Measurements from ENCODE around the gene CKAP4. TPM values are rescaled to one million over a fixed set of nuclear protein-coding genes. Genes with fewer than 3 reads are reported as not detected.

CKAP4 gene
- polyA plus RNA-seq, 4 donors, result 111 to 199 (median 125) TPM

DNA sequence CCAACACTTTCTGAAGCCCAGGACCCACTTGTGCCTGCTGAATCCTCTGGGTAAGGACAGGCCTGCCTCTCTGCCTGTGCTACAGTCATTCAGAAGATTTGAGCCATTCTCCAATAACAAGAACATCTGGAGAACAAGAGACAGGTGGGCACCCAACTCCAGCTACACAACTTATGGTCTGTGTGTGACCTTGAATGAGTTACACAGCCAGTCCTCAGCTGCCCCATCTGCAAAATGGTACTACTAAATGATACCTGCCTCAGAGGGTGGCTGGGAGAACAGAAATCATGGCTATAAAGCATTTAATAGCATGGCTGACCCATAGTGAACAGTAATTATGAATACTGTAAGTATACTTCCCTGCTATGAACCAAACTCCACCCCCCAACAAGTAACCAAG lies 4.2 kb downstream of the CKAP4 start:
- no peak for DNase-seq (ENCODE audit: low read depth in 4 of 4, low spot score in 3 of 4)

DNA sequence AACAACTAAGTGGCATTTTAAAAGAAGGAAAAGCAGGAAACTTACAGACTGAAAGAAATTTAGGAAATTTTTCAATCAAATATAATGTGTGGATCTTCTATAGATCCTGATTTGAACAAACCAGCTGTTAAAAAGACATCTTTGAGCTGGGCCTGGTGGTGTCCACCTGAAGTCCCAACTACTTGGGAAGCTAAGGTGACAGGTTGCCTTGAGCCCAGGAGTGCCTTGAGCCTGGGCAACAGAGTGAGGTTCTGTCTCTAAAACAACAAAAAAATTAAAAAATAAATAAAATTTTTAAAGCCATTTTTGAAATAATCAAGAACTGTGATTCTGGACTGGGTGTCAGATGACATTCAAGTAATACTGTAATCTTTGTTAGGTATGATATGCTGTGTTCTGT lies 7.0 kb downstream of the CKAP4 start:
- DNase-seq (ENCODE audit: low read depth in 4 of 4, low spot score in 3 of 4), result no peak

DNA sequence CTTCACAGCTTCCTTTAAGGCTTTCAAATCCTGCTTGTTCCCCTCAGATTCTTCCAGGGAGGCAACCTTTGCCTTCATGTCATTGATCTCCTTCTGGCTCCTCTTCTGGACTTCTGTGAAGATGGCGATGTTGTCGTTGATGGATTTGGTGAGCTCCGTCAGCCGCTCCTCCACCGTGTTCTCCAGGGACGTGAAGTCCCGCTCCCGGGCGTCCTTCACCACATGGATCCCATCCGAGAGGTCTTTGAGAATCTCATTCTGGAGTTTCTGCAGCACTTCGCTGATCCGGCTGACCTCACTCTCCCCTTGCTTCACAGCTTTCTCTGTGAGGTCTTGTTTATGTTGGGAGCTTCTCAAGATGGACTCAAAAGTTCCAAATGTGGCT lies 7.9 kb downstream of the CKAP4 start:
- no peak for DNase-seq (ENCODE audit: low read depth in 4 of 4, low spot score in 3 of 4)

DNA sequence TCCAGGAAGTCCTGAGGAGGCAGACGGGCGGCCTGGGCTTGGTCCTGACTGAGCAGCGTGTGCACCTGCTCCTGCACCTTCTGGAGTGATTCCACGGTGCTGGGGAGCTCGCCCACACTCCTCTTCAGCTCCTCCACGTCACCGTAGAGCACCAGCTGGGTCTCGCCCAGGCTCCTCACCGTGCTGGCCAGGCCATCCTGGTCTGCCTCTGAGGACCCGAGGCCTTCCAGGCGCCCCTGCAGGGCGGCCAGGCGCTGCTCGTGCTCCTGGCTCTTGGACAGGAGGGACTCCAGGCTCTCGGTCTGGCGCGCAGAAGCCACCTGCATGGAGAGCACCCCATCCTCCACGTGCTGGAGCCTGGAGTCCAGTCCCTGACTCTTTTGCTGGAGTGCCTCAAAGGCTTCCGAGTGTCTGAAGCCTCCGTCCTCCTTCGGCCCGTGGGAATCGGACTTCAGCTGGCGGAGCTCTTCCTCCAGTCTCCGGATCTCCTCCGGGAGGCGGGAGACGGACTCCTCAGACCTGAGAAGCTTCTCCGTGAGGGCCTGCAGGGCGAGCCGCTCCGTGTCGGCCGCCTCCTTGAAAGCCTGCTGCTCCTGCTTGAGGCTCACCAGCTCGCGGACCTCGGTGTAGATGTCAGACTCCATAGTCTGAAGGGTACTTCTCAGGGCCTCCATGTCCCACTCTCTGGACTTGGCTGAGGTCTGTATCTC lies 8.4 kb downstream of the CKAP4 start:
- DNase-seq (ENCODE audit: low read depth in 4 of 4, low spot score in 3 of 4), result no peak

DNA sequence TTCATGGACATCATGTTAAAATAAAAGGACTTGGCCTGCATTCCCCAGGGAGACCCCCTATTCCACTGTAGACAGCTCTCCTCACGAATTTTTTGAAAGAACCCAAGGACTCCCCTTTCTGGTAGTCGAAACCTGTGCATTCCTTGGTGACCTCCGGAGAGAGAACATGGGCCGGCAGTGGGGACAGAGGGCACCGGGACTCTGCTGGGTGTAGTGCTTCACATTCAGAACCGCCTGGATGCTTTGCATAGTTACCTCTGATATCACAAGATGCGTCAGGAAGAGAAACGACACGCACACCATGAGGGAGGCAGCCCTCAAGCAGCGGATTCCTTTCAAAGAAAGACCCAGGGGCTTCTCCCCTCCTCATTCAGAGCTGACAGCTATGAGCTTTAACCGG lies 9.7 kb downstream of the CKAP4 start:
- DNase-seq (ENCODE audit: low read depth in 4 of 4, low spot score in 3 of 4), result no peak

DNA sequence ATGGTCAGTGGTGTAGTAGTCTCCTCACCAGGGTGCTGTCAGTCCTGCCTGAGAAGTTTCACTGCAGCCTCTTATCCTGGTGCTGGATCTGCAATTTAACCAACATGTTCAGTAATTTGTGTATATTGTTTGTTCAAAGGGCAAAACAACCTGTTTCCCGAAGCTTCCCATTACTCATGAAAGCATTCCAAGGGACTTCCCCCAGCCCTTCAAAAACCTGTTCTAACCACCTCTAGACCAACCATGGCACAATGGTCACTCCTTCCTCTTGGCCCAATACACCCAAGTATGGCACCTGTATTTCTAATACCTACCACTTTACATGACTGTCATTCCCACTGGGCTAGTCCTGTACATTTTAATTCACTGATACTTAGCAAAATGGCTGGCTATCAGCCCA lies 12.1 kb downstream of the CKAP4 start:
- no peak for DNase-seq (ENCODE audit: low read depth in 4 of 4, low spot score in 3 of 4)

DNA sequence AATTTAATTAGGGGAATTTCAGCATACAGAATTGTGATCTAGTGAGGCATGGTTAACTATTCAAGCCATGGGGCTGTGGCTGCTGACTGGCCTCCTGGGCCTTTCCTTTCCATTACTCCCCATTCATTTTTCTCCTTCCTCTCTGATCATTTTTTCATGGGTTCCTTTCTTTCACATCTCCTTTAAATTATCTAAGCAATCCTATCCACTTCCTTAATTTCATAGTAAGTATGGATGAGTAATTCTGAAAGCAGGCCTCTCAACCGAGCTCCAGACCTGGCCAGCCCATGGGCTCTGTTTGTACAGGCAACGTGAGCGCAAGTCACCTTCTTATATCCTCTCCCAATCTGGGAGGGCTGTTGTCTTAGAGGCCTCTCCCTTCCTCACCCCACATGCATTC lies 13.4 kb downstream of the CKAP4 start:
- DNase-seq (ENCODE audit: low read depth in 4 of 4, low spot score in 3 of 4), result no peak

DNA sequence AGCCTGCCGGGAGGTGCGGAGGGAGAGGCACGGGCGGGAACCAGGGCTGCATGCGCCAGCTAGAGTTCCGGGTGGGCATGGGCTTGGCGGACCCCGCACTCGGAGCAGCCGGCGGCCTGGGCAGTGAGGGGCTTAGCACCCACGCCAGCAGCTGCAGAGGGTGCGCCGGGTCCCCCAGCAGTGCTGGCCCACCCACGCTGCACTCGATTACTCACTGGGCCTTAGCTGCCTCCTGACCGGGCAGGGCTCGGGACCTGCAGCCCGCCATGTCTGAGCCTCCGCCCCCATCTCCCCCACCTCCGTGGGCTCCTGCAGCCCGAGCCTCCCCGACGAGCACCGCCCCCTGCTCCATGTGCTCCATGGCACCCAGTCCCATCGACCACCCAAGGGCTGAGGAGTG lies 14.8 kb downstream of the CKAP4 start:
- no peak for DNase-seq (ENCODE audit: low read depth in 4 of 4, low spot score in 3 of 4)

DNA sequence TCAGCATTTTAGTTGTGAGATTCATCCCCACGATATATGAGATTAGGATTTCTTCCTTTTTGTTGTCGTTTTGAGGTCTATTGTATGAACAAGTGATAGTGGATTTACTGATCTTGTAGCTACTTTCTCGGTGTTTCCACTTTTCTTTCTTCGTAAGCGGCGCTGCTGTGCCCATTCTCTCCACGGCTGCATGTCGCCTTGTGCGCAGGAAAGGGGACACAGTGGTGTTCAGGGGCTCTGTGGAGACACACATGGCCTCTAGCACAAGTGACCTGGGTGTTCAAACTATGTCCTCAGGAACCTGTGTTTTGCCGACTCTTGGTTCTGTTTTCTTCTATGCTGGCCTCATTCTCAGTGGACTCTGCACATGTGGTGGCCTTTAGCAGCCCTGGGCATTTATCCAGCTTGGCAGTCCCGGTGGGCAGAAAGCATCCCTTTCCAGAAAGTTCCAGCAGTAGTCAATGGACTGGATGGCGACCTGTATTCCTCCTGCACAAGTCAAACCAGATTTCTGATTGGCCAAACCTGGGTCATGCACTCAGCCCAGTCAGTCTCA lies 18.7 kb downstream of the CKAP4 start:
- DNase-seq (ENCODE audit: low read depth in 4 of 4, low spot score in 3 of 4), result no peak

DNA sequence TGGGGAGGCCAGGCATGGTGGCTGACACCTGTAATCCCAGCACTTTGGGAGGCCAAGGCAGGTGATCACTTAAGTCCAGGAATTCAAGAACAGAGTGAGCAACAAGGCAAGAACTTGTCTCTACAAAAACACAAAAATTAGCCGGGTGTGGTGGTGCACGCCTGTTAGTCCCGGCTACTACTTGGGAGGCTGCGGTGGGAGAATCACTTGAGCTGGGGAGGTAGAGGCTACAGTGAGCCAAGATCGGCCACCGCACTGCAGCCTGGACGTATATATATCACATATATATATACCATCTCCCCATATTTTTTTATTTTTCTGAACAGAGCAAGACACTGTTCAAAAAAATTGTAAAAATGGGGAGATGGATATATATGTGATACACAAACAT lies 19.5 kb downstream of the CKAP4 start:
- DNase-seq (ENCODE audit: low read depth in 4 of 4, low spot score in 3 of 4), result no peak

DNA sequence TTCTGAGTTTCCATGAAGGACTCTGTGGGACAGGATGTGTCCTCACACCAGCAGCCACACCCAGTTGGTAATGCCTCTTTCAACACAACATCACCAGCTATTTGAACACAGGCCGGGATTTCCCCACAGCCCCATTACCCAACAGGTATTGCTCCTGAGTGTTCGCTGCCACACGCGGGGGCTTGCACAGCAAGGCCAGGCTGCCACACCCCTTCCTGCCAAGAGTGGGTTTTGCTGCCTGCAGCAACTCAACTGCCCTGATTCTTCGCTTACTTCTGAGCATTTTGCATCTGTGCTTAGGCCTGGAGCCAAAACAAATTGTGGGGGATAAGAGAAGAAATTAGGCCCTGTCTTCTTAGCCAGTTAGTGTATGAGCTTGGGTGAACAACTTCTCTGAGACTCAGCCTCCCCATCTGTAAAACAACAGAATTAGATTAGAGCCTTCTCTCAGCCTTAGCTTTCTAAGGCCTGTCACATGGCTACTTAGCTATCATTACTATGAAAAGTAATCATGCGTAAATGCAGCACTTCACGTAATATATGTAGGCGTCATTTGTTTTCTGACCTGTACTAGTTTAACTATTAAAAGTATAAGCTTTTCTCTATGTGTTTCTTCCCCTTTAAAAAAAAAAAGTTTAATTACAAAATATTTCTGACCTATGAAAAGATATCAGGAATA lies 20.0 kb downstream of the CKAP4 start:
- no peak for DNase-seq (ENCODE audit: low read depth in 4 of 4, low spot score in 3 of 4)

DNA sequence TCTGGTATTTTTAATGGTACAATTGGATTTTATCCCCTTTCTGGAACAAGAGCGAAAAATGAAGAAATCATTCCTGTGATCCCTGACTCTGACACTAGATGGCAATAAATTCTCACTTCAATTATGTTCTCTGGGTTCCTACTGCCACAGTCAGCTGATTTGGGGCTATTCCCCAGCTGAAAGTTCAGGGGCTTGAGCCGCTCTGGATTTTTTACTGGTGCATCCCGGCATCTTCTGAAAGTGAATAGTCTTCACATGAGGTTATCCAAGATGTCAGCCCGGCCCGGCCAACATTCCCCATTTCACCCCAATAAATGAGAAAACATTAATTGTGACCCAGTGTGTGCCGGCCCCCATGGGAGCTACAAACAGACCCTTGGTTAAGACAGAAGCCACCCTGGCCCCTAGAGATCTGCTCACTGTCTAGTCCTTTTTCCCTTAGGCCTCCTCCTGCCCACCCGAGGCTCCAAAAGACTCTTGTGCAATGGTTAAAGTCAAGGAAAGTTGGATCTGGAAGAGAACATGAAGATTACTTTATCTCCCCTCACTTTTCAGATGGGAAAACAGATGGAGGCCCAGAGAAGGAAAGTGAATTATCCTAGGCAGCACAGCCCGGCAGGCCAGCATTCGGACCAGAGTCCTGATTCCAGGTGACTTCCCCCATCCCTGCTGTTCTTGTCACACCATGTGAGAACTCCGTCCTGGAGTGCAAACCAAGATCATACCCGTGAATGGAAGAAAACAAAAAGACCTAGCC lies 20.8 kb downstream of the CKAP4 start:
- DNase-seq (ENCODE audit: low read depth in 4 of 4, low spot score in 3 of 4), result no peak

DNA sequence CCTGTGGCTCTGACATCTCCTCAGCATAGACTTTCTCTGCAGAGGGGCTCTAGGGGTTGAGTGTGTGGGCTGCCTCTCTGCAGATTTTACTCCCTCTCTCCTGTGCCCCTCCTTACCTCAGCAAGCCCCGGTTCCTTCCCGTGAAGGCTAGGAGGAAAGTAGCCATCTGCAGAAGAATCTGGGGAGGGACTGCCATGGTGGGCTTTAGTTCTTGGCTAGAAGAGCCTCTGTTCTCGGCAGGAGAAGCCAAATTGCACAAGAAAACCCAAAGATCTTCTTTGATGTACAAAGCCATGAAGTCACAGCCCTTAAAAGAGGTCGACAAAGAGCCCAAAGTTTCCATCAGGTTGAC lies 23.5 kb downstream of the CKAP4 start:
- no peak for DNase-seq (ENCODE audit: low read depth in 4 of 4, low spot score in 3 of 4)

DNA sequence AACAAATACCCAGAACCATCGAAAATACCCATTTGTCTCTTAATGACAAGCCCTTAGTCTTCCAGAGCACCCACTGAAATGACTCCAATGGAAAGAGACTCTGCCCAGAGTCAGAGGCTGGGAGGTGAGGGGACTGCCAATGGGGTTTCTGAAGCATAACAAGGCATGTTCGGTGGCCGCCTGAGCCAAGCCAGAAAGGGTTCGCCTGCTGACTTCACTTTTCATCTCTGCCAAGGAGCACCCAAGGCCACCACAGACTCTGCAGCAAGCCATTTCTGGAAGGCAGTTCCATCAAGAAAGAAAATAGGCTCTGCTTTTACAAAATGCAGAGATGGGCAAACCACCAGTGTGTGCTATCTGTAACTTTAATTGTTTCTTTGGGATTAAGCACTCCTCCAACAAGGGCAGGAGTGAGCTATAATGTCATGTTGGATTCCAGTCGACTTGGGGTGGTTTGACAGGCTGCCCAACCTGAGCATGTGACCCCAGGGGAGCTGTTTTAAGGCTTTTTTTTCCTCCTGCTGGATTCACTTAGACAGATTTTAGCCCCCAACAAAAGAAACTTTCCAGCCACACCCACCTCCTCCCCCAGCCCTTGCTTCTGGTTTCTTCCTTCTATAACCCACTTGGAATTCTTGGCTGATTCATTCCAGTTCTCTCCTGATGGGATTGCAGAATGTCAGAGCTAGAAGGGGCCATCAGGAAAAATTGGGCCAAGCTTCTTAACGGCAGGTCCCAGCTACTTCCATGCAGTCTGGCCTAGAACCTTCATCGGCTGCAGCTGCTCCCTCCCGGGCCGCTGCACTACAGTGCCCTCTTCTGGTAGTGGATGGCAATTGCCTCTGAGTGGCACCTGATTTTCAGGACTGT lies 24.1 kb downstream of the CKAP4 start:
- peak in 1 of 4 donors; percentile 53 for DNase-seq (ENCODE audit: low read depth in 4 of 4, low spot score in 3 of 4)

DNA sequence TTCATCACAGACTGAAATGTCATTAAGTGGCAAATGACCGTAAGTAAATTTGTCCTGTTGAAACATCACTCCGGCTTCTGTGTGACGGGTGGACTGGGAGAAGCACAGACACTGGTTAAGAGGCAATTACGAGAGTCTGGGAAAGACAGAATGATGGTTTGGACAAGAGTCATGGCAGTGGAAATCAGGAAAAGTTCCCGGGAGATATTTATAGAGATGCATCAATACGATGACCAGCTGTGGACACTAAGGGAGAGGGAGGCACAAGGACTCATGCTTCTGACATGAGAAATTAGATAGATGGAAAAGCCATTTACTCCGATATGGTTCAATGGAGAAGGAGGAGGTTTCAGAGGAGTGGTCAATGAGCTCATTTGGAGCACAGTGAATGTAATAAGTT lies 27.3 kb downstream of the CKAP4 start:
- DNase-seq (ENCODE audit: low read depth in 4 of 4, low spot score in 3 of 4), result no peak

DNA sequence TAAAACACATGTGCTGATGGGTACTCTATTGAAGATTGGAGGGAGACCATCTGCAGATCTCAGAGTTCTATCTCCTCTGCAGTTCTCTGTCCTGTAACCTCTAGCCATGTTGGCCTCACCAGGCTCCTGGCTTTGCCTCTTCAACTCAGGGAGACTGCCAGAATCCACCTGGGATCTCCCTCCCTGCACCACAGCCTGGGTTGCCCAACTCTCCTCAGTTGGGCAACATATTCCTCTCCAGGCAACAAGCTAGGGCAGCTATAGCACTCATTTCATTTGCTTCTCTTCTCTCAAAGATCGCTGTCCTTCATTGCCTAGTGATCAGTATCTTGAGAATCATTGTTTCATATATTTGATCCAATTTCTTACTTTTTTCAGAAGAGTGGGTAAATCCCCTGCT lies 28.8 kb downstream of the CKAP4 start:
- DNase-seq (ENCODE audit: low read depth in 4 of 4, low spot score in 3 of 4), result no peak

DNA sequence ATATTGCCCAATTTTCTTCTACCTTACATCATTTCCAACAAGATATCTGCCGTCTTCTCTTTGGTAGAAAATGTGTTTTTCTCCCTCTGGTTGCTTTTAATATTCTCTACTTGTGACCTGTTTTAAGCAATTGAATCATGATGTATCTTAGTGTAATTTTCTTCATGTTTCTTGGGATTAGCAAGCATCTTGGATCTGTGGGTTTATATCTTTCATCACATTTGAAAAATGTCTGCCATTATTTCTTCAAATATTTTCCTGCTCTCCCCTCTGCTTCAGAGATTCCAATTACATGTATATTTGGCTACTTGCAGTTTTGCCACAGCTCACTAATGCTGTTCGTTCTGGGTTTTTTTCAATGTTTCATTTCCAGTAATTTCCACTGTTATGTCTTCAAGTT lies 30.1 kb downstream of the CKAP4 start:
- DNase-seq (ENCODE audit: low read depth in 4 of 4, low spot score in 3 of 4), result no peak

DNA sequence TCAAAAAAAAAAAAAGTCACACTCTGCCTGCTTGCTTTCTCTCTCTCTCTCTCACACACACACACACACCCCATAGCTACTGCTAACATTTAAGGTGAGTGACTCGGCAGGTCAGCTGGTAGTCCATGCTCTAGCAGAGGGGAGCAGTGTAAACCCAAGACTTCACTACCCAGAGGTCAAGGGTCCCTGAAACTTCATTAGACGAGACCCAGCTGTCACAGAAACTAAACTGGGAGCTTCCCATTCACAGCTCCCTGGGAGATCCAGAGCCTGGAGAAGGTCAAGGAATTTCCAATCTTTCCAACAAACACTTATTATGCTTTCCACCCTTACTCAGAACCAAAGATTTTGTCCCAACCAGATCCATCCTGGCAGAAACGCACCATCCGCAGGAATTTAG lies 33.2 kb downstream of the CKAP4 start:
- peak in 1 of 4 donors; percentile 26 for DNase-seq (ENCODE audit: low read depth in 4 of 4, low spot score in 3 of 4)

DNA sequence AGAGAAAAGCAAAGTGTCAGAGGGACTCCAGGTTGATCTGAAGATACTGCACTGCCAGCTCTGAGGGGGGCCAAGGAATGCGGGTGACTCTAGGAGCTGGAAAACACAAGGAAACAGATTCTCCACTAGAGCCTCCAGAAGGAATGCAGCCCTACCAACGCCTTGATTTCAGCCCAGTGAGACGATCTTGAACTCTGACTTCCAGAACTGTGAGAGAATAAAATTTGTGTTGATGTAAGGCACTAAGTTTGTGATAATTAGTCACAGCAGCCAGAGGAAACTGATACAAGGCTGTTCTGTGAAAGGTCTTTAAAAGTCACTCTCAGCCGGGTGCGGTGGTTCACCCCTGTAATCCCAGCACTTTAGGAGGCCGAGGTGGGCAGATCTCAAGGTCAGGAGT lies 34.2 kb downstream of the CKAP4 start:
- DNase-seq (ENCODE audit: low read depth in 4 of 4, low spot score in 3 of 4), result no peak

DNA sequence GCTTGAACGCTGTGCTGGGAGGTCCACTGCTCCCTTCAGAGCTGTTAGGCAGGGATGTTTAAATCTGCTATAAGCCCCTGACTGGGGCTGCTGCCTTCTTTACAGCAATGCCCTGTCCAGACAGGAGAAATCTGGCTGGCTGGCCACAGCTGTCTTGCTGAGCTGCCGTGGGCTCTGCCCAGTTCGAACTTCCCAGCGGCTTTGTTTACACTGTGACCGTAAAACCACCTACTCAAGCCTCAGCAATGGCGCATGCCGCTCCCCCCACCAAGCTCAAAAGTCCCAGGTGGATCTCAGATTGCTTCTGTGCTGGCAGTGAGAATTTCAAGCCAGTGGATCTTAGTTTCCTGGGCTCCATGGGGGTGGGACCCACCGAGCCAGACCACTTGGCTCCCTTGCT lies 35.8 kb downstream of the CKAP4 start:
- DNase-seq (ENCODE audit: low read depth in 4 of 4, low spot score in 3 of 4), result no peak

Data from left renal pelvis (tissue), 4 donors.